ENCODE measurements around the gene CFAP20DC.

DNA sequence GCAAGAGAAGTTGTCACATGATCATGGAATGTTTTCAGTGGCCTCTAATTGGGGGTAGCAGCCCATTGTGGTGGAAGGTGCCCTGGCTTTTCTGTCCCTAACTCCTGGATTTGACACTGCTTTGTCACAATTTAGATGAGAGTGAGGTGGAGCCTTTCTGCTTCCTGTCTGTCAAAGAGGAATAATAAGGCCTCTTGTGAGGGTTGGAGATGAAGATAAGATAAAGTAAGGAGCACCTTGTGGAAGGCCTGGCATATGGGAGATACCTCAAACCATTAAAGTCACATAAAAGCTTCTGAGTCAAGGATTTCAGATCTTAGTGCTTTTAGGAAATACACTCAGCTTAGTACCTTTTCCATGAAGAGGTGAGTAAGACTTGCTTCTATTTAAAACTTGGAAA lies 210.6 kb downstream of the CFAP20DC start:
- TF ChIP-seq POLR2A (IDR thresholded peaks at IDR 0.05; ENCODE audit: low read depth, low read length) (no peak), SPI1 (IDR thresholded peaks at IDR 0.05; ENCODE audit: low read depth, low read length) (no peak), POLR2AphosphoS5 (IDR thresholded peaks at IDR 0.05; ENCODE audit: low read depth, low read length) (no peak), TAF1 (IDR thresholded peaks at IDR 0.05; ENCODE audit: low read depth, low read length) (no peak), PAX5 (IDR thresholded peaks at IDR 0.05; ENCODE audit: insufficient read depth, low read length, severe bottlenecking) (no peak)
